ENCODE data around the gene CCDC78.

CCDC78 gene

GRCh38 chr16:767743-768235, 41.5 kb upstream of the CCDC78 start:
- Histone ChIP-seq H4K20me1 (no peaks in the 10 kb centered on the region; a peak in 2 of 22 replicates), H3K4me1 (peaks cover 0 to 5% (median 0%) of the 10 kb centered on the region in 10 experiments; a peak in 6 of 20 replicates), H3K4me2 (no peak overlapping the region), H3K9ac (no peak overlapping the region), H3K4me3 (no peak overlapping the region), H3K27me3 (no peaks in the 10 kb centered on the region), H3K36me3 (no peaks in the 10 kb centered on the region), H3K27ac (no peak overlapping the region), H3K9me3 (replicated peaks in 1 of 11) (no peaks in the 10 kb centered on the region)
- no peak for TF ChIP-seq Cebpa-rat (IDR thresholded peaks at IDR 0.05)

- no peak overlapping the region for H3K4me2 ChIP-seq
- TF ChIP-seq Cebpa-rat (IDR thresholded peaks at IDR 0.05): no peak
- H3K36me3 ChIP-seq: no peaks in the 10 kb centered on the region
- H3K4me3 ChIP-seq: no peak overlapping the region
- no peaks in the 10 kb centered on the region; a peak in 1 of 22 replicates for H4K20me1 ChIP-seq
- H3K9ac ChIP-seq: no peak overlapping the region
- H3K4me1 ChIP-seq: peaks cover 0 to 12% (median 5%) of the 10 kb centered on the region in 10 experiments; a peak in 14 of 20 replicates
- no peaks in the 10 kb centered on the region for H3K27me3 ChIP-seq
- no peak overlapping the region for H3K27ac ChIP-seq
- H3K9me3 ChIP-seq (replicated peaks in 1 of 11): no peaks in the 10 kb centered on the region
Measured at GRCh38 chr16:766820-767640, 40.8 kb upstream of the CCDC78 start.

- TF ChIP-seq Cebpa-rat (IDR thresholded peaks at IDR 0.05): no peak
- Histone ChIP-seq H3K27me3 (no peaks in the 10 kb centered on the region), H3K9ac (no peak overlapping the region), H3K4me1 (peaks cover 0 to 20% (median 14%) of the 10 kb centered on the region in 10 experiments; a peak in 16 of 20 replicates), H3K27ac (no peak overlapping the region), H4K20me1 (no peaks in the 10 kb centered on the region; a peak in 1 of 22 replicates), H3K4me2 (no peak overlapping the region), H3K36me3 (no peaks in the 10 kb centered on the region), H3K9me3 (replicated peaks in 1 of 11) (no peaks in the 10 kb centered on the region), H3K4me3 (no peak overlapping the region)
Measured at GRCh38 chr16:766008-766819, 40.0 kb upstream of the CCDC78 start.

- H3K4me2 ChIP-seq: no peak overlapping the region
- no peak overlapping the region for H3K4me3 ChIP-seq
- no peaks in the 10 kb centered on the region for H3K36me3 ChIP-seq
- H3K4me1 ChIP-seq: peaks cover 0 to 28% (median 21%) of the 10 kb centered on the region in 10 experiments; a peak in 19 of 20 replicates
- no peaks in the 10 kb centered on the region for H3K9me3 ChIP-seq (replicated peaks in 1 of 11)
- TF ChIP-seq Cebpa-rat (IDR thresholded peaks at IDR 0.05): no peak
- no peaks in the 10 kb centered on the region for H3K27me3 ChIP-seq
- H3K27ac ChIP-seq: no peak overlapping the region
- no peak overlapping the region for H3K9ac ChIP-seq
- H4K20me1 ChIP-seq: no peaks in the 10 kb centered on the region; a peak in 1 of 22 replicates
Measured at GRCh38 chr16:765488-765865, 39.2 kb upstream of the CCDC78 start.

- Histone ChIP-seq H3K4me3 (no peak overlapping the region), H3K27me3 (no peaks in the 10 kb centered on the region), H3K9me3 (replicated peaks in 1 of 11) (no peaks in the 10 kb centered on the region), H3K27ac (no peak overlapping the region), H3K36me3 (no peaks in the 10 kb centered on the region), H3K4me1 (peaks cover 0 to 29% (median 21%) of the 10 kb centered on the region in 10 experiments; a peak in 19 of 20 replicates), H3K9ac (no peak overlapping the region), H3K4me2 (no peak overlapping the region), H4K20me1 (no peaks in the 10 kb centered on the region; a peak in 1 of 22 replicates)
- TF ChIP-seq Cebpa-rat (IDR thresholded peaks at IDR 0.05): no peak
Measured at GRCh38 chr16:764848-765487, 38.7 kb upstream of the CCDC78 start.

GRCh38 chr16:764184-764750, 38.0 kb upstream of the CCDC78 start:
- TF ChIP-seq Cebpa-rat (IDR thresholded peaks at IDR 0.05): no peak
- Histone ChIP-seq H3K4me1 (peaks cover 0 to 29% (median 21%) of the 10 kb centered on the region in 10 experiments; a peak in 19 of 20 replicates), H3K36me3 (no peaks in the 10 kb centered on the region), H4K20me1 (no peaks in the 10 kb centered on the region; a peak in 1 of 22 replicates), H3K4me3 (no peak overlapping the region), H3K4me2 (no peak overlapping the region), H3K27me3 (no peaks in the 10 kb centered on the region), H3K27ac (no peak overlapping the region), H3K9ac (no peak overlapping the region), H3K9me3 (replicated peaks in 1 of 11) (no peaks in the 10 kb centered on the region)

GRCh38 chr16:763369-764183, 37.3 kb upstream of the CCDC78 start:
- H3K36me3 ChIP-seq: no peaks in the 10 kb centered on the region
- H3K9me3 ChIP-seq (replicated peaks in 1 of 11): no peaks in the 10 kb centered on the region
- no peak overlapping the region for H3K27ac ChIP-seq
- H3K27me3 ChIP-seq: no peaks in the 10 kb centered on the region
- no peak overlapping the region for H3K4me3 ChIP-seq
- no peak for TF ChIP-seq Cebpa-rat (IDR thresholded peaks at IDR 0.05)
- H3K9ac ChIP-seq: no peak overlapping the region
- H4K20me1 ChIP-seq: no peaks in the 10 kb centered on the region; a peak in 1 of 22 replicates
- 0 out of 22 replicates have a peak overlapping the region, but pooled peaks of 1 of the 11 experiments have one; percentile 50 for H3K4me2 ChIP-seq
- H3K4me1 ChIP-seq: peaks cover 0 to 29% (median 21%) of the 10 kb centered on the region in 10 experiments; a peak in 19 of 20 replicates
